ENCODE measurements around the gene FARS2. TPM values are rescaled to one million over a fixed set of nuclear protein-coding genes. Genes with fewer than 3 reads are reported as not detected.

The FARS2 gene
- total RNA-seq, 1 donor from 2014 or later: 25.4 TPM

DNA sequence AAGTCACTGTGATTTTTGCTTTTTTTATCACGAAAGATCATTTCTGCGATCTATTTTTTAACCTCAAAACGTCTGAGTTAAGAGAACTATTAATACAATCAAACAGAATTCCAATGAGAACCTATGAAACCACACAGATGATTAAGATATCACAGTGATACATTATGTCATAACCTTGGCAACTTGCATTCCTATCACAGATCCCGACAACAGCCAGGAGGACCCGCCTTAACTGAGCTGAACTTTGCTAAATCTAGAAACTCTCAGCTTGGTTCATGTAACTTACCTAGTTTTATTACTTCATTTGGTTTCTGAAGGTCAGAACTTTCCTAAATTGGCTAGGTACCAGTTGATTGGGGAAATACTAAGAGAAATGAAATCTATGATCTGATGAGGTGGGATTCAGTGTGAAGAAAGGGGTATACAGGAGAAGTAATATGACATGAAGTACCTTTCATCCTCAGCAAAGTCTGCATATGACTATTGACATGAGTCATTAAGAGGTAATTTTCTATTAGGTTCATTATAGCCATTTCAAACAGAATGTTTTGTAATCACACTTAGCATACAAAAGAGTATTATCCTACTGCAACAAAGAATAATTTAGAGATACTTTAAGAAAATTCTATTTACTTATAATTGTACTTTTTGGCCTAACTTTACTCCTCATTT, 11.7 kb upstream of the FARS2 start:
- no peak for DNase-seq

- DNase-seq: no peak
Measured at GRCh38 chr6:5250451-5250850, 10.9 kb upstream of the FARS2 start.

DNA sequence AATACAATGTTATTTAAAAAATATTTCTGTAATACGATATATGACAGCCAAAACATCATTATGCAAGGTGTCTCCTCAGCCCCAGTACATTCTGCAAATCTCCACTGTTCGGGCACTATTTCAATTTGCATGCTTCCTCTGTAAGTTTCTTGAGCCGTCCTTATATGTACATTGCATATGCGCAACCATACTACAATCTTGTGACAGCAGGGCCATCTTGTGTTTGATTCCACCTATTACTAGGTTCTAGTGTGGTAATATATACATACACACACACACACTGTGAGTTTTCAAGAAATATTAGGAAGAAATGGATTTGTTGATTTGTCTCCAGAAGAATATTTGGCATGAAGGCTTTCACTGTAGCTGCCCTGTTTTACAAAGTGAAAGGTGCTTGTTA, 10.4 kb upstream of the FARS2 start:
- peak; percentile 4 for DNase-seq

- no peak for DNase-seq
Measured at GRCh38 chr6:5256952-5257351, 4.4 kb upstream of the FARS2 start.

GRCh38 chr6:5257400-5257799, 3.9 kb upstream of the FARS2 start:
- no peak for DNase-seq

GRCh38 chr6:5259428-5259827, 1.9 kb upstream of the FARS2 start:
- DNase-seq: no peak

DNA sequence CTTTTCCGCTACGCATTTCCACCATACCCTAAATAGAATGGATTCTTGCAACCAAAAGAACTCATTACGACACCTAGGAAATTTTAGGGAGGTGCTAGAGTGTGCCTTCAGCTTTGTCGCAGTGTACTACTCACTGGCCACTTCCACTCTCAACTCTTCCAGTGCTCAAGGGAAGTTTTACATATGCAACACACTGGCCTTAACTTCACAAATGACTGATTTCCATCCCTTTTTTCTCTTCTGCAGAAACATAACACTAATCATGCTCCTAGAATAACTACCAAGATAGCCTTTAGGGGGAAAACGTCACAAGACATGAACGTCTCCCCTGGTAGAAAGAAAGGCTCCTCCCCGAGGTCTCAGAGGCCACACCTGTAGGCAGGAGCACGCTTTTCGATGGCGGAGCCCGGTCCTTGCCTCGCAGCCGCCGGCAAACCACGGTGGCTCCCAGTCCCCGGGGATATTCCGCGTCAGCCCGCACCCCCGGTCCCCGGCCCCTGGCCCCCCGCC, 1.1 kb upstream of the FARS2 start:
- DNase-seq: peak; percentile 34

DNA sequence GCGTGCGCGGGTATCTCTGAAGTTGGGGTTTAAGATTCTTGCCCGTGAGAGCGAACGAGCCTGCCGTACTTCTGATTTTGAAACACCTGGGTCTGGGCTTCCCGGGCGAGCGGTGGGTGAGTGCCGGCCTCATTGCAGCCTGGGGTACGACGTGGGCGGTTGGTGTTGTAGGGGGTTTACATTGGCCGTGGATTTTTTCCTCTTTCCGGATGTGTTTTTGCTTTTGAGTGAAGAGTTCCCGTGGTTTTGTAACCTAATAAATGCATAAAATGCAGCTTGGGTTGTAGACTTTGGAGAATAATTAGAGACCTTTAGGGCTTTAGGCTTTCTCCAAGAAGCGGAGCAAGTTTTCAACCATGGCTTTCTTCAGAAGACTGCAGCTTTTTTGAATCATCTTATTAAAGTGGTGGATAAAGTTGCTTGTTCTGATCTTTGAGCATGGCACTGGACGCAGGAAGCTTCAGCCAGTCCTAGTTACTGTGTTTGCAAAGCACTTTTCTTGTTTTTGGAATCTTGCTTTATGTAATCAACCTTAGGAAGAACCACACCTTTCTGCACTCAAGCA, 314 bp downstream of the FARS2 start:
- DNase-seq: peak; percentile 4

- DNase-seq: no peak
Measured at GRCh38 chr6:5266423-5266822, 5.1 kb downstream of the FARS2 start.

- DNase-seq: no peak
Measured at GRCh38 chr6:5270093-5270680, 8.9 kb downstream of the FARS2 start.

DNA sequence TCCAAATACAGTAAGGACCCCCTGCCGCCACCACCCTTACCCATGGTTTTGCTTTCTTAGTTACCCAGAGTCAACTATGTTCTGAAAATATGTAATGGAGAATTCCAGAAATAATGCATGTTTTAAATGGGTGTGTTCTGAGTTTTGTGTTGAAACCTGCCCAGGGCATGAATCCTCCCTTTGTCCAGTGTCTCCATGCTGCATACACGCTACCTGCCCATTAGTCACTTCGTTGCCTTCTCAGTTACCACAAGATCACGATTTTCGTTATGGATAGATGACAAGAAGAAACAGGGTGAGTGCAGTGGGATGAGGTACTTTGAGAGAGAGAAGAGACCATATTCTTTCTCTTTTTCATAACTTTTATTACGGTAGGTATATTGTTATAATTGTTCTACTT, 10.6 kb downstream of the FARS2 start:
- DNase-seq: no peak

- no peak for DNase-seq
Measured at GRCh38 chr6:5274231-5274630, 12.9 kb downstream of the FARS2 start.

DNA sequence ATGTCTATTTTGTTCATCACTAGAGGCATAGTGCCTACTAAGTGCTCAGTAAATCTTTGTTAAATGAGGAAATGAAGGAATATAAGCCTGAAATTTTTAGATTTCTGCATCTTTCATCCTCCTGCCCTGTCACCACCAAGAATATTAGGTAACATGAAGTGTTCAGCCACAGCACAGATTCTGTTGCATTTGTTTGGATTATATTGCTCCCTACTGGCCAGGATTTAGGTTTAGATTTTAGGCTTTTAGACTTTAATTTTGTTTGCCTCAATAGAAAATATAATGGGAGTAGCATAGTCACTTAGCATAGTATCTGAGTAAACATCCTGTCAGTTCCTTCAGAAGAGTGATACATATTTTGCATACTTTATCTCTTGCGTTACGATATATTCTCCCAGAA, 14.2 kb downstream of the FARS2 start:
- no peak for DNase-seq

DNA sequence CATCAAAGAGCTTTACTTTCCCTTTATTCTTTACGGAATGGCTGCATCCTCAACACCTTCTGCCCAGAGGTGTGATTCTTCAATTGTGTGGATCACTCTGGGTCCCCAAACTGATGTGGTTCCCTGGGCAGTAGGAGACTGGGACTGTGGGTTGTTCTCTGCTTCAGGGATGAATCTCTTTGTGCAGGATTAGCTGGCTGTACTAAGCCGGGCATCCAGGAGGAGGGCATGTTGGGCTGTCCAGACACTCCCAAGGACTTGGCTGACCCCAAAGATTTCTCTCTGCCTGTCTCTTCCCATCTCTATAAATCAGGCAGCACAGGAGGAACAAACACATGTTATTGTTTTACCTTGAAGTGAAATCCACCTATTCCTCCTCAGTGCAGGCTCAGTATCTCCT, 15.3 kb downstream of the FARS2 start:
- DNase-seq: no peak

GRCh38 chr6:5277589-5277988, 16.3 kb downstream of the FARS2 start:
- no peak for DNase-seq

GRCh38 chr6:5278047-5278446, 16.7 kb downstream of the FARS2 start:
- no peak for DNase-seq

DNA sequence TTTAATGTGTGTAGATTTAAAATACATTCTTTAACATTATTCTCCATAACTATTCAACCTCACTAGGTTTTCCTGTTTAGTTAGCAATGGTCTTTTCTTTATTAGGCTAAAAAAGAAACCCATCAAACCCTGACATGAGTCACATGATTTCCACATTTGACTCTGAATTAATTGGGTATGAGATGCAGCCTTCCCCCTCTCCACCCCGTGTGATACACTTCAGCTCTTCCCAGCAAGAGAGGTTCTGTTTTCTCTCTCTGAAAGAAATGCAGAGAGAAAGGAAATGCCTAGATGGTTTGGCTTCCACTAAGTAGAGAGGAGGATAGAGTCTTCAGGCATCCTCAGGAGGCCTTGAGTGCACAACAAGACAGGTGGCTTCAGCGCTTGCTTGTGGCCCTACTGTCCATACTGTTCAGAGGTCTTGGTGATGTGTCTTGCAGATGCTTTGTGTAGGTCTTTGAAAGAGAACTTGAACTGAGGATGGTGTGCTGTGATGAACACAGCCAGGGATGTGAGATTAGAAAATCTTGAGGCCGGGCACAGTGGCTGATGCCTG, 17.3 kb downstream of the FARS2 start:
- no peak for DNase-seq

GRCh38 chr6:5279891-5280338, 18.6 kb downstream of the FARS2 start:
- no peak for DNase-seq

DNA sequence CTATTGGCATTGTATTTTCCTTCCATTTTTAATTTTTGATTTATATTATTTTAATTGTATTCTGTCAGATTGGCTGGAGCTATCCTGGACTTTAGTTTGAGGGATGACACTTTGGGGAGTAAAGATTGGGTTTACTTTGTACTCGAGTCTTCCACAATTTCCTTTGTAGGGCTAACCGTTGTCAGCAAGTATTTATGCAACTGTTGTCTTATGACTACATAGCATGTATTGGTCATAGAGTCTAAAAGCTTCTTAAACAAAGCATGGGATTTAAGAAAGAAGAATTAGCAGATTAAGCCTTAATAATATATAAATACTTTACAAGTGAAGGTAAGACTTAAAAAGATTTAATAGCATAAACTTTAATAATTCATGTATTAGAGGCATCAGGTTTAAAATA, 19.6 kb downstream of the FARS2 start:
- DNase-seq: no peak

GRCh38 chr6:5282191-5282623, 20.9 kb downstream of the FARS2 start:
- no peak for DNase-seq

GRCh38 chr6:5285081-5285480, 23.8 kb downstream of the FARS2 start:
- no peak for DNase-seq

GRCh38 chr6:5285526-5285925, 24.2 kb downstream of the FARS2 start:
- no peak for DNase-seq

- DNase-seq: no peak
Measured at GRCh38 chr6:5286780-5287179, 25.5 kb downstream of the FARS2 start.
